ENCODE measurements around the gene EIPR1.
"Not testable (repeated sequence)": the region's sequence is repeated elsewhere in the genome, so short reads cannot be mapped to it uniquely, and the experiment has no call there.

The EIPR1 gene

DNA sequence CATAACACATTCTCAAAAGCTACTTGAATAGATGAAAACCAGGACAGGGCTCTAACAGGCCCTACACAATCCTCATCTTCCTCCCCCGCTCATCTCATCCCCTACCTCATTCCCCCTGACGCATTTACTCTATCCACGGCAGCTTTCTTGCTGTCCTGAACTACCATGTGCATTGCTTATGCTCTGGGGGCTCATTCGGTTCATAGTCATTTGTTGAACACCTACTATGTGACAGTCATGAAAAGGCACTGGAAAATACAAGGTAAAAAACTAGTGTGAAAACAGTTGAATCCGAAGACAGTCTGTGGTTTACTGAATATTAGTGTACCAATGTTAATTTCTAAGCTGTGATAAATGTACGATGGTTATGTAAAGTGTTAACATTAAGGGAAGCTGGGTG lies 797 bp downstream of the EIPR1 start:
- Histone ChIP-seq H3K27me3 (ENCODE audit: control insufficient read depth, insufficient read depth, low read length) (no peaks in the 10 kb centered on the region), H3K36me3 (ENCODE audit: control insufficient read depth, insufficient read depth, low read length) (no peaks in the 10 kb centered on the region), H3K4me3 (ENCODE audit: low read length) (peak overlapping the region; percentile 52)

DNA sequence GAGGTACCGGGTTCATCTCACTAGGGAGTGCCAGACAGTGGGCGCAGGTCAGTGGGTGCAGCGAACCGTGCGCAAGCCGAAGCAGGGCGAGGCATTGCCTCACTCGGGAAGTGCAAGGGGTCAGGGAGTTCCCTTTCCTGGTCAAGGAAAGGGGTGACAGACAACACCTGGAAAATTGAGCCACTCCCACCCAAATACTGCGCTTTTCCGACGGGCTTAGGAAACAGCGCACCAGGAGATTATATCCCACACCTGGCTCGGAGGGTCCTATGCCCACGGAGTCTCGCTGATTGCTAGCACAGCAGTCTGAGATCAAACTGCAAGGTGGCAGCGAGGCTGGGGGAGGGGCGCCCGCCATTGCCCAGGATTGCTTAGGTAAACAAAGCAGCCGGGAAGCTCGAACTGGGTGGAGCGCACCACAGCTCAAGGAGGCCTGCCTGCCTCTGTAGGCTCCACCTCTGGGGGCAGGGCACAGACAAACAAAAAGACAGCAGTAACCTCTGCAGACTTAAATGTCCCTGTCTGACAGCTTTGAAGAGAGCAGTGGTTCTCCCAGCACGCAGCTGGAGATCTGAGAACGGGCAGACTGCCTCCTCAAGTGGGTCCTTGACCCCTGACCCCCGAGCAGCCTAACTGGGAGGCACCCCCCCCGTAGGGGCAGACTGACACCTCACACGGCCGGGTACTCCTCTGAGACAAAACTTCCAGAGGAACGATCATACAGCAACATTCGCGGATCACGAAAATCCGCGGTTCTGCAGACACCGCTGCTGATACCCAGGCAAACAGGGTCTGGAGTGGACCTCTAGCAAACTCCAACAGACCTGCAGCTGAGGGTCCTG lies 8.1 kb downstream of the EIPR1 start:
- not testable (repeated sequence) for H3K9me3 ChIP-seq (ENCODE audit: control insufficient read depth, low read length); H3K4me1 ChIP-seq (ENCODE audit: control insufficient read depth, insufficient read depth, low read length)

More for the DNA sequence above, 797 bp downstream of the EIPR1 start:
- H3K9ac ChIP-seq (ENCODE audit: low read length) = peak overlapping the region; percentile 63
- peaks cover 21% of the 10 kb centered on the region for H3K4me1 ChIP-seq (ENCODE audit: control insufficient read depth, insufficient read depth, low read length)
- no peaks in the 10 kb centered on the region for H3K9me3 ChIP-seq (ENCODE audit: control insufficient read depth, low read length)

DNA sequence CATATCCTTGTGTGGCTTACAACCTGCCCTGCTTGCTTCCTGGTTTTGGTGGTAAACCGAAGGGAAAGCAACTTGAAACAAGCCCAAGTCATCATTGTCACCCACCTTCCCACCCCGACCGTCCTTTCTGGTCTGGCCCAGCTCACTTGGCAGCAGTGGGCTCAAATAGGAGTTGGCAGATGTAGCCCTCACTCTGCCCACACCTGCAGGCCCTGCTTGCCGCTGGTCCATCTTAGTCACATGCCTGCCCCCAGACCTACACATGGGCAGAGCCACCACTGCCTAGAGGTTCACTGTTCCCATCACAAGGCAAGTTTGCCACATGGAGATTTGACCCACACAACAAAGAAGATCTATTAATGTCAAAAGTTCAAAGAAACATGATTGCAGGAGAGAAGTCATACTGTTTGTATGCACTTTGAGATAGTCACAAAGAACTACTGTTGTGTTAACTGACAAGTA lies 9.3 kb downstream of the EIPR1 start:
- no peaks in the 10 kb centered on the region for H3K27me3 ChIP-seq (ENCODE audit: control insufficient read depth, insufficient read depth, low read length)
- no peaks in the 10 kb centered on the region for H3K36me3 ChIP-seq (ENCODE audit: control insufficient read depth, insufficient read depth, low read length)
- no peak overlapping the region for H3K9ac ChIP-seq (ENCODE audit: low read length)

More for the DNA sequence above, 8.1 kb downstream of the EIPR1 start:
- H3K4me3 ChIP-seq (ENCODE audit: low read length); H3K36me3 ChIP-seq (ENCODE audit: control insufficient read depth, insufficient read depth, low read length); H3K9ac ChIP-seq (ENCODE audit: low read length); H3K27me3 ChIP-seq (ENCODE audit: control insufficient read depth, insufficient read depth, low read length): not testable (repeated sequence)

DNA sequence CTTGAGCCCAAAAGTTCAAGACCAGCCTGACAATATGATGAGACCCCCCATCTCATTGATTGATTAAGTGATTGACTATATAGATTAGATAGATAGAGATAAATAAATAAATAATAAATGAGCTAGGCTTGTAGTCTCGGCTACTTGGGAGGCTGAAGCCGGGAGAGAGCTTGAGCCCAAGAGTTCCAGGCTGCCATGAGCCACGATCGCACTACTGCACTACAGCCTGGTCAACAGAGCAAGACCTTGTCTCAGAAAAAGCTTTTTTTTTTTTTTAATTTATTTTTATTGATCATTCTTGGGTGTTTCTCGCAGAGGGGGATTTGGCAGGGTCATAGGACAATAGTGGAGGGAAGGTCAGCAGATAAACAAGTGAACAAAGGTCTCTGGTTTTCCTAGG lies 12.4 kb downstream of the EIPR1 start:
- Histone ChIP-seq H3K27me3 (ENCODE audit: control insufficient read depth, insufficient read depth, low read length) (no peaks in the 10 kb centered on the region), H3K9ac (ENCODE audit: low read length) (no peak overlapping the region), H3K4me3 (ENCODE audit: low read length) (no peak overlapping the region)

More for the DNA sequence above, 9.3 kb downstream of the EIPR1 start:
- no peak overlapping the region for H3K4me3 ChIP-seq (ENCODE audit: low read length)
- no peaks in the 10 kb centered on the region for H3K4me1 ChIP-seq (ENCODE audit: control insufficient read depth, insufficient read depth, low read length)
- H3K9me3 ChIP-seq (ENCODE audit: control insufficient read depth, low read length) = no peaks in the 10 kb centered on the region

DNA sequence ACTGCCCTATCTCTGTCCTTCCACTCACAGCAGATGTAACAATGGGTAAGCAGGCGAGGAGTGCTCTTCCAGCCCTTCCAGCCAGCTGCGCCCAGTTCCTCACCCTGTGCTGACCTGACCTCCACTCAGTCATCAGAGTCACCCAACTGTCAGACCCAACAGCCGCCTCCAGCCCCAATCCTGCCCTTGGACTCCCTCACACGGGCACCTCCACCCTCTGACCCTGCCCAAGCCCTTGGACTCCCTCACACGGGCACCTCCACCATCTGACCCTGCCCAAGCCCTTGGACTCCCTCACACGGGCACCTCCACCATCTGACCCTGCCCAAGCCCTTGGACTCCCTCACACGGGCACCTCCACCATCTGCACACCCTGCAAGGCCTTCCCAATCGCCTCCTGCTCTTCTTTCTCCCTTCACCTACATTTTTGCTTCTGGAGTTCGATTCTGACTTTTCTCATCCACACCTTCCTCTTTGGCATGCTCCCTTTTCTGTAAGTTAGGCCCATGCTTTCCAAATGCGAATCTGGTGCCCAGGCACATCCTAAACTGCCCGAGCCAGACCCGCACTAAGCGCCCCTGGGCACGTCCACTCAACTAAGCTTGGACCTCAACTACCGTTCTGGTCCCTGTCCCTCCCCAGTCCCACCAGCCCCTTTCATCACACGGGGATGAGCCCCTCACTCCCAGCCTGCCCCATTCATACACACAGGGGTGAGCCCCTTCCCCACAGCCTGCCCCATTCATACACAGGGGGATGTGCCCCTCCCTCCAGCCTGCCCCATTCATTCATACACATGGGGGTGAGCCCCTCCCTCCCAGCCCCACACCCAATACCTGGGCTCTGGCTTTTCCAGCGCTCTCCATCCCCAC lies 15.9 kb downstream of the EIPR1 start:
- H3K4me3 ChIP-seq (ENCODE audit: low read length) = no peak overlapping the region
- no peaks in the 10 kb centered on the region for H3K27me3 ChIP-seq (ENCODE audit: control insufficient read depth, insufficient read depth, low read length)
- H3K9me3 ChIP-seq (ENCODE audit: control insufficient read depth, low read length) = no peaks in the 10 kb centered on the region
- no peaks in the 10 kb centered on the region for H3K36me3 ChIP-seq (ENCODE audit: control insufficient read depth, insufficient read depth, low read length)
- H3K9ac ChIP-seq (ENCODE audit: low read length) = no peak overlapping the region
- H3K4me1 ChIP-seq (ENCODE audit: control insufficient read depth, insufficient read depth, low read length) = peaks cover 5% of the 10 kb centered on the region

More for the DNA sequence above, 12.4 kb downstream of the EIPR1 start:
- no peaks in the 10 kb centered on the region for H3K9me3 ChIP-seq (ENCODE audit: control insufficient read depth, low read length)
- no peaks in the 10 kb centered on the region for H3K4me1 ChIP-seq (ENCODE audit: control insufficient read depth, insufficient read depth, low read length)
- H3K36me3 ChIP-seq (ENCODE audit: control insufficient read depth, insufficient read depth, low read length) = no peaks in the 10 kb centered on the region

DNA sequence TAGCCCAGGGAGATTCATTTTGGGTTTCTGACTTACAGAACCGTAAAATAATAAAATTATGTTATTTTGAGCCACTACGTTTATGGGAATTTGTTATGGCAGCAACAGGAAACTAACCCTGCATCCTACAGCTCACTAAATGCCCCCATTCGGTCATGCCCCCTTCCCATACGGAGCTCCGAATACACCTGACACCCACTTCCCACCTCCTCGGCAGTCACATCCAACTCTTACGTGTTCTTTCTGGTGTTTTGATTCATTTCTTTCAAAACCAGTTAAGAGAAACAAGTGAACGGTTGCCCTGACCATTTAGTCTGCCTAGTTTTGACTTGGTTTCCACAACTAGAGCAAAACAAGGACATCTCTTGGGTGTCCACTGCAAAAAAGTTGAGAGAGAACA lies 19.7 kb downstream of the EIPR1 start:
- H3K27me3 ChIP-seq (ENCODE audit: control insufficient read depth, insufficient read depth, low read length) = no peaks in the 10 kb centered on the region

DNA sequence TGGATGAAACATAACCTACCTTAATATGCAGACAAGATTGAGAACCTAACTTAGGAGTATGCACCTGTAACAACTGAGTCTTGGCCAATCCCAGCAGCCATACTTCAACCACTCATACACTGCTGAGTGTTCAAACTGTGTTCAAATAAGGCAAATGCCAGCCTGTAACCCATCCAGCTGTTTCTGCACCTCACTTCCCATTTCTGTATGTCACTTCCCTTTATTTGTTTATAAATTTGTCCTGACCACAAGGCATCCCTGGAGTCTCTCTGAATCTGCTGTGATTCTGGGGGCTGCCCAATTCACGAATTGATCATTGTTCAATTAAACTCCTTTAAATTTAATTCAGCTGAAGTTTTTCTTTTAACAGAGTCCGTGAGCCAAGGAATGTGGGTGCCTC lies 20.2 kb downstream of the EIPR1 start:
- not testable (repeated sequence) for H3K4me1 ChIP-seq (ENCODE audit: control insufficient read depth, insufficient read depth, low read length); H3K4me3 ChIP-seq (ENCODE audit: low read length); H3K27me3 ChIP-seq (ENCODE audit: control insufficient read depth, insufficient read depth, low read length); H3K9ac ChIP-seq (ENCODE audit: low read length); H3K36me3 ChIP-seq (ENCODE audit: control insufficient read depth, insufficient read depth, low read length); H3K9me3 ChIP-seq (ENCODE audit: control insufficient read depth, low read length)

More for the DNA sequence above, 19.7 kb downstream of the EIPR1 start:
- Histone ChIP-seq H3K9ac (ENCODE audit: low read length) (no peak overlapping the region), H3K9me3 (ENCODE audit: control insufficient read depth, low read length) (no peaks in the 10 kb centered on the region), H3K4me3 (ENCODE audit: low read length) (no peak overlapping the region), H3K36me3 (ENCODE audit: control insufficient read depth, insufficient read depth, low read length) (no peaks in the 10 kb centered on the region), H3K4me1 (ENCODE audit: control insufficient read depth, insufficient read depth, low read length) (peaks cover 5% of the 10 kb centered on the region)

DNA sequence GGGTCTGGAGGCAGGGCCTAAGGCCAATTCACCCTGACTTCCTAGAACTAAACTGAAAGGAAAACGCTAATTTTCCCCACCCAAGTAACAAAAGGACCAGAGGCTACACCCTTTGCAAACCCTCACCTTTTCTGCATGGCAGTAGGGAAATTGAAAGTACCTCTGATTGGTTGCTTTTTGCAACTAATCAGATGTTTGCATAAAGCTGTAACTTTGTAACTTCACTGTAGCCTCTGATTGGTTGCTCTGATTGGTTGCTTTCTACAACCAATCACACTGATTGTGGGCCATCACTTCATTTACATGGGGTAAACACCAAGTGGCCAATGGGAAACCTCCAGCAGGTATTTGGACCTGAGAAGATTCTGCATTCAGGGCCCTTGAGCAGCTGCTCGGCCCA lies 20.8 kb downstream of the EIPR1 start:
- Histone ChIP-seq H3K27me3 (ENCODE audit: control insufficient read depth, insufficient read depth, low read length) (no peaks in the 10 kb centered on the region), H3K9ac (ENCODE audit: low read length) (no peak overlapping the region), H3K4me3 (ENCODE audit: low read length) (no peak overlapping the region), H3K36me3 (ENCODE audit: control insufficient read depth, insufficient read depth, low read length) (no peaks in the 10 kb centered on the region), H3K9me3 (ENCODE audit: control insufficient read depth, low read length) (no peaks in the 10 kb centered on the region), H3K4me1 (ENCODE audit: control insufficient read depth, insufficient read depth, low read length) (peaks cover 5% of the 10 kb centered on the region)

DNA sequence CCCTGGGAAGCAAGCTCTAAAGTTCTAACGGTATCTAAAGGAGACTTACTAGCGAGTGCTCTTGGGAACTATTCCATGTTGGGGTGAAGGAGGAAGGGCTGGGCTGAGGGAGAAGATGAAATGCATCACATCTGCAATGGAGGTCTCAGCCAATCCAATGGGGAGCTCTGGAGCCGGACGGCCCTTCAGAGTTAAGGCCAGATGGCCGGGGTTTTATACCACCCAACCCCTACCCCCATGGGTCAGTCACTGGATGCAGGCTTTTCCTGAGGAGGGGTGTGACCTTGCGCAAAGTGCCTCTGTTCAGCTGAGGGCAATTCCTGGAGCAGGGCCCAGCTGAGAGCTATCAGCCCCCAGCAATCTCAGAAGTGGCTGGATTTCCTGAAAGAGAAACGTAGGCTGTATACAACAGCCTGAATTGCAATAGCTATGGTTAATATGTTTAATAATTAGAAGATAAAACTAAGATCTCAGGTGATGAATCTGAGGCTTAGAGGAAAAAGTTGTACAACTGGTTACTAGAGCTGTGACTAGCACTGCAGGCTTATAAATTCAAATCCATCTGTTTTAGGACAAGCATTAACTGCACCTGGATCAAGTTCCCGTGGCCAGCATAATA lies 21.6 kb downstream of the EIPR1 start:
- Histone ChIP-seq H3K27me3 (ENCODE audit: control insufficient read depth, insufficient read depth, low read length) (no peaks in the 10 kb centered on the region), H3K9ac (ENCODE audit: low read length) (no peak overlapping the region), H3K4me3 (ENCODE audit: low read length) (no peak overlapping the region), H3K9me3 (ENCODE audit: control insufficient read depth, low read length) (no peaks in the 10 kb centered on the region), H3K36me3 (ENCODE audit: control insufficient read depth, insufficient read depth, low read length) (no peaks in the 10 kb centered on the region), H3K4me1 (ENCODE audit: control insufficient read depth, insufficient read depth, low read length) (peaks cover 5% of the 10 kb centered on the region)

DNA sequence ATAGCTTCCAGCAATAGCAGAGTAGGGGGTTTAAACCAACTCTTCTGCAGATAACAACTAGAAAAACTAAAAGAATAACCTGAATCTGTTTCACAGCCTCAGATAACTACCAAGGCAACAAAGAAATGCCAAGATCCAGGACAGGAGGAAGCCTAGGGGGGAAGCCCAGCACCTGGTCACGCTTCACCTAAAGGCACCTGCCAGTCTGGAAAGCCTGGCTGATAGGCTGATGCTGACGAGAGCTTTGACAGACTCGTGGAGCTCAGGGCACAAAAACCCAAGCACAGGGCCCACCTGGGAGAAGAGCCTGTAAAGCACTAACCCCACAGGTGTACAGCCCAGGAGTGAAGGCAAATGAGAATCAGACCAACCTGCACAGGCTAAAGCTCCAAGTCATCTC lies 22.6 kb downstream of the EIPR1 start:
- peaks cover 5% of the 10 kb centered on the region for H3K4me1 ChIP-seq (ENCODE audit: control insufficient read depth, insufficient read depth, low read length)
- H3K36me3 ChIP-seq (ENCODE audit: control insufficient read depth, insufficient read depth, low read length) = no peaks in the 10 kb centered on the region
- no peak overlapping the region for H3K4me3 ChIP-seq (ENCODE audit: low read length)
- no peaks in the 10 kb centered on the region for H3K27me3 ChIP-seq (ENCODE audit: control insufficient read depth, insufficient read depth, low read length)
- H3K9me3 ChIP-seq (ENCODE audit: control insufficient read depth, low read length) = no peaks in the 10 kb centered on the region
- H3K9ac ChIP-seq (ENCODE audit: low read length) = no peak overlapping the region

DNA sequence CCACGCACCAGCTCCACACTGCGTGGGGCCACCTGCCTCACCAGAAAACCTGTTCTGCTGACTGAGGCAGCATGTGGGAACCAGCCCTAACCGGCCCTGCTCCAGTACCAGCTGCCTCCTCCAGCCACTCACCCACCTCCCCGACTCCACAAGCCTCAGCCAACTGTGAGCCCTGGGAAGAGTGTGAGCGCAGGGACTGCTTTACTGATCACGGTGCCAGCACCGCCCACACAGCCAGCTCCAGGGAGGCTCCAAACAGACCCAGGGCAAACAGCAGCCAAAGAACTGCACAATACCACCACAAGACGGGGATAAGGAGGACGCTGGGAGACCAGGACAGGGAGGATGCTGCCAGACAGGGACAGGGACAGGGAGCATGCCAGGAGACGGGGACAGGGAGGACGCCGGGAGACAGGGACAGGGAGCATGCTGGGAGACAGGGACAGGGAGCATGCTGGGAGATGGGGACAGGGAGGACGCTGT lies 28.4 kb downstream of the EIPR1 start:
- Histone ChIP-seq H3K27me3 (ENCODE audit: control insufficient read depth, insufficient read depth, low read length) (no peaks in the 10 kb centered on the region), H3K9ac (ENCODE audit: low read length) (no peak overlapping the region), H3K4me1 (ENCODE audit: control insufficient read depth, insufficient read depth, low read length) (no peaks in the 10 kb centered on the region), H3K4me3 (ENCODE audit: low read length) (no peak overlapping the region), H3K9me3 (ENCODE audit: control insufficient read depth, low read length) (no peaks in the 10 kb centered on the region), H3K36me3 (ENCODE audit: control insufficient read depth, insufficient read depth, low read length) (no peaks in the 10 kb centered on the region)

Data from mucosa of stomach (tissue), 1 donor.